D341Med (cell line): ENCODE results near the gene KIF26B.
"Not testable (repeated sequence)": the region's sequence is repeated elsewhere in the genome, so short reads cannot be mapped to it uniquely, and the experiment has no call there.

Experiments used
- DNase-seq: peaks from one replicate; pipeline ENCODE4 v3.0.0; 2012; ENCODE audit warnings: low spot score

Gene KIF26B

GRCh38 chr1:245388687-245389086, 233.9 kb downstream of the KIF26B start:
- DNase-seq, result no peak

GRCh38 chr1:245389873-245390272, 235.1 kb downstream of the KIF26B start:
- DNase-seq, result no peak

- no peak for DNase-seq
Measured at GRCh38 chr1:245390975-245391374, 236.2 kb downstream of the KIF26B start.

- DNase-seq, result no peak
Measured at GRCh38 chr1:245393694-245394093, 238.9 kb downstream of the KIF26B start.

GRCh38 chr1:245395680-245396079, 240.9 kb downstream of the KIF26B start:
- DNase-seq, result no peak

GRCh38 chr1:245396615-245397014, 241.8 kb downstream of the KIF26B start:
- DNase-seq, result no peak

- no peak for DNase-seq
Measured at GRCh38 chr1:245397771-245398170, 243.0 kb downstream of the KIF26B start.

GRCh38 chr1:245398180-245398579, 243.4 kb downstream of the KIF26B start:
- no peak for DNase-seq

- DNase-seq, result no peak
Measured at GRCh38 chr1:245401881-245402587, 247.2 kb downstream of the KIF26B start.

GRCh38 chr1:245402998-245403397, 248.2 kb downstream of the KIF26B start:
- DNase-seq, result not testable (repeated sequence)

GRCh38 chr1:245404527-245404926, 249.7 kb downstream of the KIF26B start:
- DNase-seq, result no peak

- peak; percentile 53 for DNase-seq
Measured at GRCh38 chr1:245404952-245405351, 250.2 kb downstream of the KIF26B start.

- no peak for DNase-seq
Measured at GRCh38 chr1:245406426-245406825, 251.6 kb downstream of the KIF26B start.

- DNase-seq, result no peak
Measured at GRCh38 chr1:245407983-245408382, 253.2 kb downstream of the KIF26B start.

- no peak for DNase-seq
Measured at GRCh38 chr1:245409341-245410195, 254.8 kb downstream of the KIF26B start.

- DNase-seq, result no peak
Measured at GRCh38 chr1:245411245-245412036, 256.7 kb downstream of the KIF26B start.

- DNase-seq, result no peak
Measured at GRCh38 chr1:245412306-245412705, 257.5 kb downstream of the KIF26B start.

- no peak for DNase-seq
Measured at GRCh38 chr1:245416781-245417180, 262.0 kb downstream of the KIF26B start.

GRCh38 chr1:245418077-245418476, 263.3 kb downstream of the KIF26B start:
- DNase-seq, result no peak

GRCh38 chr1:245419461-245419978, 264.7 kb downstream of the KIF26B start:
- no peak for DNase-seq

- DNase-seq, result no peak
Measured at GRCh38 chr1:245419989-245420388, 265.2 kb downstream of the KIF26B start.

- no peak for DNase-seq
Measured at GRCh38 chr1:245420926-245421325, 266.1 kb downstream of the KIF26B start.
